Endothelial cell of umbilical vein (primary cell): ENCODE data around the gene ASAP2. TPM values are rescaled to one million over a fixed set of nuclear protein-coding genes. Genes with fewer than 3 reads are reported as not detected.

Experiments
- BruUV-seq: library from RNA; stranded (reverse); fragments of 400-500 nt; replicated peaks from 2 replicates; lab custom pipeline; 2021; lab: Mats Ljungman, UMichigan
- CTCF ChIA-PET: fragments of 300-600, 350-600 bp; sonication (Branson Sonifier 250); formaldehyde crosslinking; loops from one replicate; lab custom pipeline; 2021; ENCODE audit warnings: antibody characterized with exemption, inconsistent platforms; lab: Charles Lee
- POLR2A ChIA-PET: fragments of 300-600, 350-600 bp; sonication (Branson Sonifier 250); formaldehyde crosslinking; loops from one replicate; lab custom pipeline; 2021; ENCODE audit warnings: antibody characterized with exemption, inconsistent platforms; lab: Charles Lee
- DNase-seq: peaks from one replicate; pipeline ENCODE4 v3.0.0-alpha.2; 2011; ENCODE audit warnings: low read depth, low spot score
- FAIRE-seq: peaks from 2 replicates; lab custom pipeline; 2011; peaks lifted over from hg19 to GRCh38; lab: Jason Lieb, UNC
- H2AFZ ChIP-seq: 2 replicates; pipeline ENCODE4 v1.6.0; 2012; ENCODE audit warnings: low read depth, low read length, control low read depth, inconsistent platforms
- H3K27ac ChIP-seq: 2 replicates; pipeline ENCODE4 v1.5.1; 2011; ENCODE audit warnings: low read depth, mild to moderate bottlenecking, control low read depth, low read length, moderate library complexity; ENCODE audit not compliant: insufficient read depth
- H3K27me3 ChIP-seq, 2 experiments: 2 replicates each; pipeline versions ENCODE4 v1.6.0 to v1.6.1; 2011; ENCODE audit warnings: low read length in 2 of 2, mixed read lengths in 1 of 2; ENCODE audit not compliant: control insufficient read depth in 2 of 2, insufficient read depth in 2 of 2
- H3K36me3 ChIP-seq, 2 experiments: 2 replicates in 1 of 2; 3 replicates in 1 of 2; pipeline ENCODE4 v1.5.1; 2011; ENCODE audit warnings: low read length in 2 of 2, mild to moderate bottlenecking in 1 of 2, moderate library complexity in 1 of 2; ENCODE audit not compliant: control insufficient read depth in 2 of 2, insufficient read depth in 2 of 2; ENCODE audit errors: extremely low read depth in 1 of 2
- H3K4me1 ChIP-seq: 3 replicates; pipeline ENCODE4 v1.5.1; 2011; ENCODE audit warnings: mild to moderate bottlenecking, low read length; ENCODE audit not compliant: control insufficient read depth, insufficient read depth; ENCODE audit errors: extremely low read depth
- H3K4me2 ChIP-seq: 2 replicates; pipeline ENCODE4 v1.6.1; 2011; ENCODE audit warnings: low read length, control low read depth, mixed read lengths; ENCODE audit not compliant: insufficient read depth
- H3K4me3 ChIP-seq, 3 experiments: fragments of 200-600 bp in 1 of 3; sonication (generic), shearing (Covaris generic) in 1 of 3; replicated peaks in 1 of 3; 2 replicates each; pipeline ENCODE4 v1.5.1; 2011 to 2016; ENCODE audit warnings: control low read depth in 3 of 3, low read length in 3 of 3, mild to moderate bottlenecking in 2 of 3, inconsistent platforms in 1 of 3, low read depth in 1 of 3, moderate library complexity in 1 of 3; ENCODE audit not compliant: insufficient read depth in 1 of 3
- H3K79me2 ChIP-seq: 2 replicates; pipeline ENCODE4 v1.6.0; 2012; ENCODE audit warnings: low read length, inconsistent platforms; ENCODE audit not compliant: control insufficient read depth, insufficient read depth
- H3K9ac ChIP-seq: replicated peaks from 2 replicates; pipeline ENCODE3; 2011; ENCODE audit warnings: low read length, control low read depth; ENCODE audit not compliant: insufficient read depth; ENCODE audit errors: extremely low read depth
- H3K9me1 ChIP-seq: replicated peaks from 3 replicates; pipeline ENCODE4 v1.6.0; 2011; ENCODE audit warnings: mild to moderate bottlenecking, low read length; ENCODE audit not compliant: control insufficient read depth, insufficient read depth; ENCODE audit errors: extremely low read depth
- H3K9me3 ChIP-seq: replicated peaks from 2 replicates; pipeline ENCODE4 v1.5.1; 2012; ENCODE audit warnings: low read length, inconsistent platforms; ENCODE audit not compliant: control insufficient read depth, insufficient read depth
- H4K20me1 ChIP-seq: replicated peaks from 2 replicates; pipeline ENCODE3; 2011; ENCODE audit warnings: mild to moderate bottlenecking, low read length; ENCODE audit not compliant: control insufficient read depth, insufficient read depth; ENCODE audit errors: extremely low read depth
- CTCF ChIP-seq, 2 donors: IDR thresholded peaks; 1 replicate in 1 of 2; 2 replicates in 1 of 2; pipeline ENCODE4 v1.5.1; 2011; ENCODE audit warnings: low read length in 2 of 2, mild to moderate bottlenecking in 2 of 2, moderate library complexity in 2 of 2, control low read depth in 1 of 2, inconsistent platforms in 1 of 2, low read depth in 1 of 2; ENCODE audit not compliant: insufficient read depth in 1 of 2; ENCODE audit errors: extremely low read depth in 1 of 2
- EZH2 ChIP-seq: IDR thresholded peaks from 2 replicates; pipeline ENCODE4 v1.6.1; 2012; ENCODE audit warnings: borderline replicate concordance, low read depth, mild to moderate bottlenecking, moderate library complexity, low read length, inconsistent platforms; ENCODE audit not compliant: severe bottlenecking
- FOS ChIP-seq: IDR thresholded peaks from 2 replicates; pipeline ENCODE4 v1.6.1; 2011; ENCODE audit warnings: mild to moderate bottlenecking, low read length, moderate library complexity, borderline replicate concordance; ENCODE audit not compliant: insufficient read depth
- GATA2 ChIP-seq: IDR thresholded peaks from 2 replicates; pipeline ENCODE4 v1.7.0; 2011; ENCODE audit warnings: low read depth, mild to moderate bottlenecking, moderate library complexity, mixed read lengths, low read length; ENCODE audit not compliant: insufficient read length, insufficient read depth
- JUN ChIP-seq: IDR thresholded peaks from 2 replicates; pipeline ENCODE4 v1.6.1; 2011; ENCODE audit warnings: borderline replicate concordance, low read depth; ENCODE audit not compliant: insufficient read length, insufficient read depth
- MAX ChIP-seq: IDR thresholded peaks from 2 replicates; pipeline ENCODE4 v1.6.1; 2011; ENCODE audit not compliant: insufficient read depth, insufficient read length
- MYC ChIP-seq: IDR thresholded peaks from one replicate; pipeline ENCODE4 v1.6.1; 2011; ENCODE audit warnings: mild to moderate bottlenecking, low read depth, low read length
- POLR2A ChIP-seq: IDR thresholded peaks from 2 replicates; pipeline ENCODE4 v1.6.1; 2012; ENCODE audit warnings: low read depth, mild to moderate bottlenecking, control low read depth, low read length
- POLR2AphosphoS5 ChIP-seq: IDR thresholded peaks from 2 replicates; pipeline ENCODE4 v1.6.1; 2012; ENCODE audit warnings: low read depth, mild to moderate bottlenecking, control low read depth, low read length, moderate library complexity; ENCODE audit not compliant: insufficient read depth
- dilution Hi-C: fragments of 300-500 bp; cut with MboI; formaldehyde crosslinking; loops from one replicate; pipeline ENCODE4 v1.15.0; 2019; ENCODE audit warnings: low sequenced_read_pairs; ENCODE audit not compliant: extremely low pct_ligation_motif_present
- intact Hi-C: fragments of 100-400 bp; cut with micrococcal nuclease; formaldehyde crosslinking; loops from one replicate; pipeline ENCODE4 v1.10.0; 2022
- polyA plus RNA-seq, 4 experiments: library from polyadenylated mRNA; depleted of rRNA in 3 of 4; stranded (reverse) in 3 of 4; unstranded in 1 of 4; fragments of >200 nt; gene quantifications; 2 replicates each; pipeline versions ENCODE4 v1.2.1 to v1.2.3, GENCODE V29; 2011 to 2012; ENCODE audit warnings: missing spikeins in 1 of 4
- total RNA-seq: library from RNA; stranded (reverse); gene quantifications from 2 replicates; pipeline ENCODE4 v1.2.3, GENCODE V29; 2021

ASAP2 gene
- total and polyA plus RNA-seq, 2 donors (not counting 3 experiments of a cell fraction or from before 2014, with no cell fraction given), result 31.1 to 79.2 TPM

- ChIA-PET POLR2A (no interaction called here), CTCF (no interaction called here)
- dilution Hi-C loops (no loop called here), intact Hi-C loops (no loop called here)
- no TSS peak for BruUV-seq
- TF ChIP-seq CTCF (IDR thresholded peaks at IDR 0.05; ENCODE audit: extremely low read depth in 1 of 2, insufficient read depth in 1 of 2, low read depth in 1 of 2, low read length in 2 of 2) (no peak), GATA2 (no peak), FOS (no peak), JUN (no peak), EZH2 (no peak), POLR2A (no peak), POLR2AphosphoS5 (no peak), MYC (no peak), MAX (no peak)
- no peak for DNase-seq
- Histone ChIP-seq H3K4me2 (no peak overlapping the region), H3K4me1 (peaks cover 41% of the 10 kb centered on the region), H3K4me3 (no peak overlapping the region), H3K27me3 (no peaks in the 10 kb centered on the region), H3K27ac (no peak overlapping the region), H4K20me1 (no peaks in the 10 kb centered on the region), H3K36me3 (no peaks in the 10 kb centered on the region), H2AFZ (no peak overlapping the region), H3K9me1 (no peaks in the 10 kb centered on the region), H3K9me3 (no peaks in the 10 kb centered on the region), H3K79me2 (peaks cover 96% of the 10 kb centered on the region), H3K9ac (no peak overlapping the region)
- FAIRE-seq, result no peak
Measured at GRCh38 chr2:9220201-9220600, 13.6 kb downstream of the ASAP2 start.
